Measurements from ENCODE around the gene TNNI3K.

- TF ChIP-seq CTCF (conservative IDR thresholded peaks at IDR 0.05; ENCODE audit: low read depth, low read length) (no peak), EZH2 (IDR thresholded peaks at IDR 0.05; ENCODE audit: borderline replicate concordance, low read depth, low read length, poor library complexity, severe bottlenecking) (no peak)
Measured at GRCh38 chr1:74571493-74571800, 336.3 kb downstream of the TNNI3K start.
